ENCODE measurements around the gene GMPR.

GMPR gene

DNA sequence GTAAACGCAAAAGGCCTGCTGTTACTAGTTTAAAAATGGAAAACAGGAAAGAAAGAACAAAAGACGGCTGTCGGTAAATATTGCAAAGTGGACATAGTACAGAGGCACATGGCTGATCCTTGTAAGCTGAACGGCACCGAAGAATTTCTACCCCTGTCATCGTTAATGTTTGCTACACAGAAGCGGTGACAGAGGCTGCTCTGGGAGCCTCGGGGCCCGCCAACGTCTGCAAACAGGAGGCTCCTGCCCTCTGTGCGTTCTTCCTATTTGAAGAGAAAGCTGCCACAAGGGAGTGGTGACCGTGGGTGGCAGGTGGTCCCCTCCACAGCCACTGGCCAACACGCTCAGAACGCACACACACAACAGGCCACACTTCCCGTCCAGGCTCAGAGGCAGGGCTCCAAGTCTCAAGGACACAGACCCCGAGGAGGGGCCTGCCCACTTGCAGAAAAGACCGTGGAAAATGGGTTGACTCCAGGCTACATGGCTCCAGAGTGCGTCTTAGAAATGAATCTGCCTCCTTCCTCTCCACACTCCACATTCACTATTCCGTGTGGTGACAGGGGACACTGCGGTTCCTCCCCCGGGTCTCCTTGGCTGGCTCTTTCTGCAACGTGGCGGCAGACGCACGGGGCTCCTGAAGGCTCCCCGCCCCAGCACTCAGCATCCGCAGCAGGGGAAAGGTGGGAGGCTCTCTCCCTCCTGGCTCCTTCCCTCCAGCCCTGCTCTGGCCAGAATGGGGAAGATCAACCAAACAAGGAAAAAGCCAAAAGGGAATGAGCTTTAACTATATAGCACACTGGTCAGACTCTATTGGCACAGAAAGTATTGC, 64.5 kb downstream of the GMPR start:
- DNase-seq (ENCODE audit: low spot score), result no peak

DNA sequence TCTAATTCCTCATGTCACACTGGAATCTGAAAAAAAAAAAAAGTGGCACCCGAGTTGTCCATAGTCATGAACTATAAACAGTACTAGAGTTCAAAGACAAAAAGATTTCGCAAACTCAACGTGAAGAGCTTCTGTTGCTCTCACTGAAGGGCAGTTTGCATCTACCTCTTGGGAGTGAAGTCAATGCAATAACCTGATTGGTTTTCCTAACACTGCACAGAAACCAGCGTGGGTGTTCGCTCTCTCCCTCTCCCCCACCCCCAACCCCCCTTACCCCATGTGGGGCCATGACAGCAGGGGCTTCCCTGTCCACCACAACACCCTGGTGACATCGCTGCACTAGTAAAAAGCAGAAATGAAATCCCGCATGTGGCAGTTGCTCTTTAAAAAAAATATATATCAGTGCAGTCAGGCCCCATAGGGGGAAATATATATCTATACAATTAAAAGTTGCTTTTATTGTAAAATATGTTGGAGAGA, 66.9 kb downstream of the GMPR start:
- no peak for DNase-seq (ENCODE audit: low spot score)

DNA sequence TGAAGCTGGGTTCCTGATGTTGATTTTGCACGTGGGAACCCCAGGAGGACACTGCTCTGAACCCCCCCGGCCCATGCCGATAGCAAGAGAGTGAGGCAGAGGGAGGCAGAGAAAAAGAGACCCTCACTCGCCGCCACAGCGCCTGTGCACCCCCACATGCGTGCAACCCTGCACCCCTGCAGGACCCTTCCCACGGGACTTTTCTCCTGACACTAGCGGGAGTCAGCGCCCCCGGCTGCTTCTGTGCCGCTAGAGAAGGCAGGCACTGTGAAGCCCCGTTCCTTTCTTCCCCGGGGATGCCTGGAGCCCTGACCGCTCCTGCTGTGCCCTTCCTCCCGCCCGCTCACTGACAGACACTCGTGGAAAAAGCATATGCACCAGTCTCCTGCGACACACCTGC, 67.4 kb downstream of the GMPR start:
- no peak for DNase-seq (ENCODE audit: low spot score)

DNA sequence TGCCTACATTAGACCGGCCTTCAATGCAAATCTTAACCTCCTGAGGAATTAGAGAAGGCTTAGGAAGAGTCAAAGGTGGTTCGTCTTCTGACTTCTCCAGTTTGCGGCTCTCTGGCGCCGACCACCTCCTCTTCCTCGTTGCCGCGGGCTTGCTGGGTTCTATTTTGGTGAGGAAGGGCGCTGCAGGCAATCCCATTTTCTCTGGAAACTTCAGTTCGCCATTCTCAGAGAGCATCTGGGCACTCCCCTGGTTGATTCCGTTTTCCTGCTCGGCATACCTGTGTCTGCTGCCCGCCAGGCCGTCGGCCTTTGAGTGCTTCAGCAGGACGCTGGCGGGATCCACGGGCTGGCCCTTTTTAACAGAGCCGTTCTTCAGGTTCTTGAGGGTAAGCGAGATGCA, 67.9 kb downstream of the GMPR start:
- DNase-seq (ENCODE audit: low spot score), result no peak

DNA sequence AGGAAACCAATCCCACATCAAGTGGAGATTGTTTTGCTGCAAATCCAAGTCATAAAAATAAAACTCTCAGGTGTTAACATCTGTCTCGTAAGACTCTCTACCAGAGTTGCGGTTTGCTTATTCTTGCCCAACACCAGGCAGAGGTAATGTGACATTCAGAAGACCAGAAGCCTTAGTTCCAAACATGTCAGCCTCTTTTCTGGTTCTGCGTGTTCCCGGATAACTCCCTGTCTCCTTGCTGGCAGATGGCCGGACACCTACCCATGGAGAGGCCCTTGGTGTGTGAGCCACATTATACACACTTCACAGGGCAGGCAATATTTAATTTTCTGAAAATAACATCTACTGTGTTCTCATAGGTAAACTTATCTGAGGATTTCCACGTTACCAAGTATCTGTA, 73.4 kb downstream of the GMPR start:
- DNase-seq (ENCODE audit: low spot score), result no peak

DNA sequence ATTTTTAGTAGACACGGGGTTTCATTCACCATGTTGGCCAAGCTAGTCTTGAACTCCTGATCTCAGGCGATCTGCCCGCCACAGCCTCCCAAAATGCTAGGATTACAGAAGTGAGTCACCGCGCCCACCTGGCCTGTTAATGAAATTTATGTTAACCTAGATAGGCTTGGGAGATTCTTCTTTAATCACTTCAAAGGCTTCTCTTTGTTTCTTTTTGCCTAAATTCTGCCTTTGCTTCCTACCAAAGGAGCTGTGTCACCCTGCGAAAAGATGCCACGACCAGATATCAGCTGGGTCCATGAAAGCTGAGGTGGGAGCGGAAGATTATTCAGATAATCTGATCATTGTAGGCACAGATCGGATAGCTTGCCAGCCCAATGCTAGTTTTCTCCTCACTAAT, 75.3 kb downstream of the GMPR start:
- no peak for DNase-seq (ENCODE audit: low spot score)

DNA sequence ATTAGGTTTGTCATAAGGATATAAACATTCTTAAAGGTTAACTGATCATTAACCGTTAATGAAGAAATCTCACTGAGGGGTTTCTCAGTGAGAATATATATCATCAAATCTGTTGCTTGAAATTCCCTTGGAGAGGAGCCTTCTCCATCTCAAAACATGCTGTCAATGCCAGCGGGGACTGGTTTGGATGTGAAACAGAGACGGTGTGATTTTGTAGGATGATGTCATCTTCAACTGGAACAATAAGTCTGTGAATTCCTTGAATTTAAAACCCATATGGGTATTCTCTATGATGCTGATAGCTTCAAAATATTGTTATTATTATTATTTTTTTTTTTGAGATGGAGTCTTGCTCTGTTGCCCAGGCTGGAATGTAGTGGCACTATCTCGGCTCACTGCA, 75.9 kb downstream of the GMPR start:
- no peak for DNase-seq (ENCODE audit: low spot score)

DNA sequence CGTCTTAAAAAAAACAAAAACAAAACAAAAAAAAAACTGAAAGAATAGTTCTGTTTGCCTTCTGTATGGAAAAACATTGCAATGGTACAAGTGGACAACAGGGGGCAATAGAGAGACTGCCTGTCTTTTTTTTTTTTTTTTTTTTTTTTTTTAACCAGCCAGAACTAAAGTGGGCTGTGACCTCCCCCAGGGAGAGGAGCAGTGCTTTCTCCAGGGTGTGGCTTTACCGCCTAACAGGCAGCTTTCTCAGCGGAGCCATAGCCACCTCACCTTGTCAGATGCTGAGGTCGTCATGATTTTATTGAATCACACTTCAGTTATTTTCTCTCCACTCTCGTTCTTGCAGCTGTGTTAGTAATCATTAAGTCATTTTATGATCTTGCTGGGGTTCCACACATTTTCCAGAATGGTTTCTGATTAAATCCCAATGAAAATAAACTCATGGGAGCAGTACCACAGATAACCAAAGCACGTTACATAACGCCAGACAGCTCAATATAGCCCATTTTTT, 78.4 kb downstream of the GMPR start:
- peak; percentile 22 for DNase-seq (ENCODE audit: low spot score)

DNA sequence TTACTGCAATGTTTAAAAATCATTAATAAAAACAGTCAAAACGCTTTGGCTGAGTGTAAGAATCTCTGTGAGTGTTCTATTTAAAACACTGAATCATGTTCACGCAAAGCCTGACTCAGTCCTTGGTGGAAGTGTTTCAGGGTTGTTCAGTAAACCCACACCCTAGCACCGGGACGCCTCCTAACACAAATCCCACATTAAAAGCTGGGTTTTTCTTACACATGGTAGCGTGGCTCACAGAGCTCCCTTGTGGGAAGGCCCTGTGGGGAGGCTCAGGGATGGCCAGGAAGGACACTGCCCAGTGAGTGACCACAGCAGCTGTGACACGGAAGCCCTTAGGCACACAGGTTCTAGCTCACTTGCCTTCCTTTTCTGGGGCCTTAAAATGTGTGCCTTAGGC, 80.2 kb downstream of the GMPR start:
- no peak for DNase-seq (ENCODE audit: low spot score)

DNA sequence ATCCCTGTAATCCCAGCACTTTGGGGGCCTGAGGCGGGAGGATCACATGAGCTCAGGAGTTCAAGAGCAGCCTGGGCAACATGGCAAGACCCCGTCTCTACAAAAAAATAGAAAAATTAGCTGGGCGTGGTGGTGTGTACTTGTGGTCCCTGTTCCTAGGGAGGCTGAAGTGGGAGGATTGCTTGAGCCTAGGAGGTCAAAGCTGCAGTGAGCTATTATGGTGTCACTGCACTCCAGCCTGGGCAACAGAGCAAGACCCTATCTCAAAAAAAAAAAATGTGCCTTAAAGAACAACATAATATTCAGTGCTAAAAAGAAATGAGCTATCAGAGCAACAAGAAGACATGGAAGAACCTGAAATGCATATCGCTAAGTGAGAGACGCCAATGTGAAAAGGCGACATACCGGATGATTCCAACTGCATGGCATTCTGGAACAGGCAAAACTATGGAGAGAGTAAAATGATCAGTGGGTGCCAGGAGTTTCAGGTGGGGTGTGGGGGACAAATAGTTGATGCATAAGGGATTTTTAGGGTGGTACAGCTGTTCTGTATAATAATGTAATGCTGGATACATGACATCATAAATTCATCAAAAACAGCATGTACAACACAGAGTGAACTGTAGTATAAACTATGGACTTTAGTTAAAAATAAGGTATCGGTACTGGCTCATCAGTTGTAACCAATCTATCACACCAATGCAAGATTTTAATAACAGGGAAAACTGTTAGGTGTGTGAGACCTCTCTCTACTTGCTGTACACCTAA, 80.8 kb downstream of the GMPR start:
- DNase-seq (ENCODE audit: low spot score), result no peak

DNA sequence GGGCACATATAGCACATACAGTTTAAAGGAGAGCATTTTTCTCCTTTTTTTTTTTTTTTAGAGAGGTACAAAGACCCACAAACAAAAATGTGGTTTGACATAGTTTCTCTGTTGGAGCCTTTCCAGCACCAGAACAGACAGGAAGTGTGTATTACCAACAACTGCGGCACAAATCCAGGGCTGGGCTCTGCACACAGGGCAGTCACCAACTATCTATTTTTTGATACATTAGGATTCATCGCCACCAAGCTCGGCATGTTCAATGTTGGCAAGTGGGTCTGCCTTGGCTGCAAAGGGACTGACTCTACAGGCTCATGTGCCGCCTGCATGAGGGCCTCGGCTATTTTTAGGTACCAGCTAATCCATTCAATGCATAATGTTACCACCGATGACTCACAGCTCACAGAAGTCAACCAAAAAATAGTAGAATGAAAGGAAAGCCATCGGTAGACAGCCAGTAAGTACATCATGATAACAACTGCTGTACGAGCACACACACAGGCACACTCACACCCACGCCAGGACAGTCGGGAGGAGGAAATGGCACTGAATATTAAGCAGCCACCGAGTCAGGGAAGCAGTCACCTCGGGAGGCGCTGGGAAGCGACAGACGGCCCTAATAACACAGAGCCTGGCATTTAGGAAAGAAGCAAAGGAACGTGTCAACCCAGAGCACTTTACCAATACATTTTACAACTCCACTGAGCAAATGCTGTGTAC, 81.6 kb downstream of the GMPR start:
- DNase-seq (ENCODE audit: low spot score), result peak; percentile 87

DNA sequence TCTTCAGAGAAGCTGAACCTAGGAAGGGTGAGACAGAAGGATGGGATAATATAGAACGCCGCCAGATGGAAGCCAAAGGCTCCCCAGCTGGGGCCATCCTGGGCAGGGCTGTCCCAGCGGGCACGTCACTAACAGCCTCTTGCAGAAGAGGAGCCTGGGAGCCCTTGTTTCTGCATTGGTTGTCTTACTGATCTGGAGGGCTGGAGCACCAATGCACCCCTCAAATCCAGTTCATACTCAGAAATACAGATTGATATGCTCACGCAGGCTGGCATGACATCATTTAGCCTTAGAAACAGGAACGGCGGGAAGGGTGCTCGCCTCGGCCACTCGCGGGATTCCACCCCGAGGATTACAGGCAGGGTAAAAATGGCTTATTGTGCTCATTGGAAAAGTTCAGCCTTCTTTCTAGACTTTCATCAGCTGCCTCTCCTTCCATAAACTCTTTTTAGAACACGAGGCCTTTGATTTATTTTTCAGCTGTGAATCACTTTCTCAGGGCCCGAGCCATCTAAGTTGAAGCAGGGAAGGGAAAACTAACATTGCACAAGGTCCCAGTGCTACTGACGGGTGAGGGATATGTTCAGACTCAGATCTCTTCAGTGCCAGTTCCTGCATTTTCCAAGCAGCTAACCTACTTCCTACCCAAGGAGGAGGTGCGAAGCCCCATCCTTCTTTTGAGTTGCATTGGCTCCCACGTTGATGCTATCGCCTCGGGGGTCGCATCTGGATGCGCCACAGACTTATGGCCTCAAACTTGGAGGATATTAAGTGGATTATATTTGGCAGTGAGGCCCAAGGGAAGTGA, 82.3 kb downstream of the GMPR start:
- no peak for DNase-seq (ENCODE audit: low spot score)

DNA sequence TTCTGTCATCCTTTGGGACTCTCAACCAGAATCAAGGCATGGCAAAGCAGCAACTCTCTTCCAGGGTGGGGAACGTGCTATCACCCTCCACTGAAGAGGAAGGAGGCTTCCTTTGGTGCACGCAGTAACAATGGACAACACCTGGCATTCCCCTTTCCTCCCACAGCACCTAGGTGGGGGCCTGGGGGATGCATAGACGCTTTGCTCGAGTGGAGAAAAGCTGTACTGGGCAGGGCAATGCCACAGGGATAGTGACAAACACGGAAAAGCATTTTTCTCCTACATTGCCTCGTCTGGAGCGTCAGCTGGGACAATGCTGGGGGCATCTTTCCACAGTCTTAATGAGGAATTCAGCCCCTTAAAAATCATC, 82.9 kb downstream of the GMPR start:
- no peak for DNase-seq (ENCODE audit: low spot score)

DNA sequence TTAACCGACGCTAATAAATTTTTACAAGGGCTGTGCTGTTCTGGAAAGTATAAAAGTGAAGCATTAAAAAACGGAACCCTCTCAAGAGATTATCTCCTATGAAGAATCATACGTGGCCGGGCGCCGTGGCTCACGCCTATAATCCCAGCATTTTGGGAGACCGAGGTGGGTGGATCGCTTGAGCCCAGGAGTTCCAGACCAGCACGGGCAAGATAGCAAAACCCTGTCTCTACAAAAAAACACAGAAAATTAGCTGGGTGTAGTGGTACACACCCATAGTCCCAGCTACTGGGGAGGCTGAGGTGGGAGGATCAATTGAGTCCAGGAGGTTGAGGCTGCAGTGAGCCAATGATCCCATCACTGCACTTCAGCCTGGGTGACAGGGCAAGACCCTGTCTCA, 83.4 kb downstream of the GMPR start:
- DNase-seq (ENCODE audit: low spot score), result no peak

DNA sequence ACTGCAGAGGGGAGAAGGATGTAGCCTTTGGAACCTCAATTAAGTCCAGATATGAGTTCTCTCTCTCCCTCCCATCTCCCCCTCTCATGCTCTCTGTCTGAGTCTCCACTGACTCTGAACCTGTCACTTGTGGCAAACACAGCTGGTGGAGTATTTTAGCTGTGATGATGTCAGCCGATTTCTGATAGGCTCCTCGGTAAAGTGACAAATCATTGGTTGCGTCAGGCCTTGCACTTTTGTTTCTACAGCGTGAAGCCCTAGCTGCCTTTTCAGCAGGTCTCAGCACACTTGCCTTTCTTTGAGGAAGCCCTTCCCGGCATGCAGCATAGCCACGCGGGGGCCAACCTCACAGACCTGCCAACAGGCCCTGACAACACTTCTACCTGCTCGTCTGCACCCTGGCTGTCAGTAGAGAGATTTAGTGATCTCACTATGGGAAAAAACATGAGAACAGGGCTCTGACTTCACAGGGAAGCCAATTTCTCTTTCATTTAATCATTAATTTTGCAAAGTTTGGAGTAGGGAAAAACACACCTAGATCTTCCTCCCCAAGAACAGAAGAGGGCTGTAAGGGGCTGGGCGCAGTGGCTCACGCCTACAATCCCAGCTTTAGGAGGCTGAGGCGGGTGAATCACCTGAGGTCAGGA, 84.4 kb downstream of the GMPR start:
- no peak for DNase-seq (ENCODE audit: low spot score)

DNA sequence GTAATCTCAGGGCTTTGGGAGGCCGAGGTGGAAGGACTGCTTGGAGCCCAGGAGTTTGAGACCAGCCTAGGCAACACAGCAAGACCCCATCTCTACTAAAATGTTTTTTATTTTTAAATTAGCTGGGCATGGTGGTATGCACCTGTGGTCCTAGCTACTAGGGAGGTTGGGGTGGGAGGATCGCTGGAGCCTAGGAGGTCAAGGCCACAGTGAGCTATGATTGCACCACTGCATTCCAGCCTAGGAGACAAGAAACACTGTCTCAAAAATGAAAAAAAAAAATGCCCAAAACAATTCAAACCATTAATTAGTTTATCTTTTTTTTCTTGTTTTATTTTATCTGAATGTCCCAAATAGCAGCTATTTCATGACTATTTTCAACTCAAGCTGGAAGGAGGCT, 85.8 kb downstream of the GMPR start:
- DNase-seq (ENCODE audit: low spot score), result no peak

DNA sequence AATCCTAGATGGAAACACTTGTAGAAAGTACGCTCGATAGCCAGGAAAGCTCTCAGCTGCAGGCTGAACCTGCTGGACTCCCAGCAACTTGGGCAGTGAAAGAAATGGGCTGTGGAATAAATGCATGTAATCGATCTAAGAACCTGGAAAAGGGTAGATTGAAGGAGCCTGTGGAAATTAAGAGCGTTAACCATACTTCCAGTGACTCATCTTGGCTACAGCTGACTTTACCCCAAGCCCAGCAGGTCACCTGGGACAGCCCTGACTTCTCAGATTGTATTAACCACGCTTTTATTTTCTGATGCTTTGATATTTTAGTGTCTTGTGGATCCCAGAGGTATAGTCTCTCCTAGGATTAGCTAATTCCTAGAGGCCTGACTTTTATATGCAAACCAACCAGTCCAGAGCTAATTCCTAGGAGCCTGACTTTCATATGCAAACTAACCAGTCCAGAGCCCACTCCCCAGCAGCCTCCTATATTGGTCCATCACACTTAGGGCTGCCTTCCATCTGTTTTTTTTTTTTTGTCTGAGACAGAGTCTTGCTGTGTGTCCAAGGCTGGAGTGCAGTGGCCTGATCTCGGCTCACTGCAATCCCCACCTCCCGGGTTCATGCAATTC, 86.3 kb downstream of the GMPR start:
- no peak for DNase-seq (ENCODE audit: low spot score)

DNA sequence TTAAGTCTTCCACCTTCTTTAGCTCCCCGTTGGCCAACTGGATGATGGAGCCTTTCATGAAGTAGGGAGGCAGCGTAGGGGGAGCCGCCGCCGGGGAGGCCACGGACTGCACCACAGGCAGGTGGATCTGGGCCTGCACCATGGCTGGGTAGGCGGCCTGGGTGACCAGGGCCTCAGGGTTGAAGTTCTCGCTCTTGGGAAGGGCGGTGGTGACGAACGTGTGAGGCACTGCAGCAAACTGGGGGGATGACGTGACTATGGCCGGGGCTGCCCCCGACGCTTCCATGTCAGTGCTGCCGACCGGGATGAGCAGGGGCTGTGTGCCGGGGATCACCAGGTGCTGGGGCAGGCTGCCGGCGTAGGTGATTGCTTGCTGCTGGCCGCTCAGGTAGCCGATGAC, 88.1 kb downstream of the GMPR start:
- DNase-seq (ENCODE audit: low spot score), result no peak

DNA sequence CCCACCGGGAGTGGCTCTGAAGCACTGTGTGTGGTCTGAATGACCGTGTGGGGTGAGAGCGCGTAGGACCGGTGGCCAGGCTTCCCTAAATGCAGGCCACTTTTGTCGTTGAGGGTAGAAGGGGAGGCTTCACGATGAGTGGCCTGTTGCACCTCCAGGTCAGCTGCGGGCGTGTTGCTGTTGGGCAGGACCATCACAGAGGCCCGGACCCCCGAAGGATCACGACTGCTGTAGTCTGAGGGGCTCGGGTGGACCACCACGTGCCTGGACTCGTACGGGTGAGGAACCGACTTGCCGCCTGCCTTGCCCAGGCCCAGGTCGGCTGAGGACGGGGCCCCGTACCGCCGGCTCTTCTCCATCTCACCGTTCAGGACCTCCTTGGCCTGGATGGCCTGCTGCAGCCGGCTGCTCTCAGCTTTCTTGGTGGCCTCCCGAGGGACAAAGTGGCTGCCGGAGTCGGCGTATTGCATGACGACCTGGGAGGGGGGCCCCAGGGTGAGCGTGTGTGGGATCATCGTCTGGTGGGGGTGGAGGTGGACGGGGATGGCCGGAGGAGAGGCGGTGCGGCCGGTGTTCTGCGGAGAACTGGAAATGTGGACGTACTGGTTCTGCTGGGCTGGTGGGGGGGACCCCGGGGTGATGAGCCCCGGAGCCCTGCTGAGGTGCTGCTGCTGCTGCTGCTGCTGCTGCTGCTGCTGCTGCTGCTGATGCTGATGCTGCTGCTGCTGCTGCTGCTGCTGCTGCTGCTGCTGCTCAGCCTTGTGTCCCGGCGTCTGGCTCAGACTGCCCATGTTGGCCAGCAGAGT, 88.8 kb downstream of the GMPR start:
- DNase-seq (ENCODE audit: low spot score), result no peak

DNA sequence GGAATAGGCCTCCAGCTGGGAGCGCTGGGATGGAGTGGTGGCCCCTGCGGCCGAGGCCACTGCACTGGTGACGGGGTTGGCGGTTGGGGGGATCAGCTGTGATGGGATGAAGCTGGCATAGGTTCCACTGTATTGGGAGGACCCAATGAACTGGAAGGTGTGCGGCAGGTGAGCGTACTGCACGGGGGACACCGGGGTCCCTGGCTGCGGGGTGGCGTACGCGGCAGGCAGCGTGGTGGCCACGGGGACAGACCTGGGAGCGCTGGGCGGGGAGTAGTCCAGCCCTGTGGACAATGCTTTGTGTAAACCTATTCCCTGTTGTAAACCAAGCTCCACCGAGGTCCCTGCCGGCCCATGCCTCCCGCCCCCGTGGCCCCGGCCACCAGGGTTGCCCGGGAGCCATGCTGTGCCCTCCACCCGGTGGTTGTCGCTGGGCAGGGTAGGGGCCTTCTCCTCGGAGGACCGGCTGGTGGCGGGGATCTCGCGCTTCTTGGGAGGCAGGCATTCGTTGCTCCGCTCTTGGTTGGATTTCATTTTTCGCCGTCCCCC, 89.5 kb downstream of the GMPR start:
- no peak for DNase-seq (ENCODE audit: low spot score)

Data from SW480 (cell line).